Endothelial cell (in vitro differentiated cells): ENCODE results near the gene DYRK1B. TPM values are rescaled to one million over a fixed set of nuclear protein-coding genes. Genes with fewer than 3 reads are reported as not detected.
A peak's percentile ranks its signal among the peaks of the same experiment; 100 is the strongest.
"Not testable (repeated sequence)": the region's sequence is repeated elsewhere in the genome, so short reads cannot be mapped to it uniquely, and the experiment has no call there.

Experiments
- DNase-seq: peaks from one replicate; pipeline ENCODE4 v3.0.0; 2021; ENCODE audit warnings: low spot score
- H3K27ac Mint-ChIP-seq: one replicate; pipeline ENCODE4 v1.8.0; 2021; ENCODE audit warnings: mixed read lengths, inconsistent platforms; ENCODE audit not compliant: unreplicated experiment
- H3K27me3 Mint-ChIP-seq: one replicate; pipeline ENCODE4 v1.8.0; 2021; ENCODE audit warnings: mild to moderate bottlenecking, moderate library complexity, mixed read lengths, inconsistent platforms; ENCODE audit not compliant: unreplicated experiment
- H3K36me3 Mint-ChIP-seq: one replicate; pipeline ENCODE4 v1.8.0; 2021; ENCODE audit warnings: mild to moderate bottlenecking, low read depth, mixed read lengths, inconsistent platforms; ENCODE audit not compliant: unreplicated experiment
- H3K4me1 Mint-ChIP-seq: one replicate; pipeline ENCODE4 v1.8.0; 2021; ENCODE audit warnings: mild to moderate bottlenecking, mixed read lengths, inconsistent platforms; ENCODE audit not compliant: unreplicated experiment
- H3K4me3 Mint-ChIP-seq: one replicate; pipeline ENCODE4 v1.8.0; 2021; ENCODE audit warnings: mild to moderate bottlenecking, mixed read lengths, inconsistent platforms; ENCODE audit not compliant: unreplicated experiment
- H3K9me3 Mint-ChIP-seq: one replicate; pipeline ENCODE4 v1.8.0; 2021; ENCODE audit warnings: mixed read lengths, inconsistent platforms; ENCODE audit not compliant: unreplicated experiment
- total RNA-seq: library from RNA; stranded (reverse); fragmentation: NEBNext Ultra II Directional; extraction: Animal tissue kit (Norgen Biotek cat#: 25700); gene quantifications from one replicate; pipeline ENCODE4 v1.2.1, GENCODE V29; 2021; ENCODE audit not compliant: unreplicated experiment
- TF ChIP-seq, protein P1 (sequence below): fragments of 200-600 bp; sonication (generic); IDR thresholded peaks from one replicate; pipeline ENCODE4 v1.5.0; 2021; ENCODE audit warnings: antibody characterized with exemption; ENCODE audit not compliant: unreplicated experiment

Gene DYRK1B
- total RNA-seq, 1 donor from 2014 or later, result 29.5 TPM

DNA sequence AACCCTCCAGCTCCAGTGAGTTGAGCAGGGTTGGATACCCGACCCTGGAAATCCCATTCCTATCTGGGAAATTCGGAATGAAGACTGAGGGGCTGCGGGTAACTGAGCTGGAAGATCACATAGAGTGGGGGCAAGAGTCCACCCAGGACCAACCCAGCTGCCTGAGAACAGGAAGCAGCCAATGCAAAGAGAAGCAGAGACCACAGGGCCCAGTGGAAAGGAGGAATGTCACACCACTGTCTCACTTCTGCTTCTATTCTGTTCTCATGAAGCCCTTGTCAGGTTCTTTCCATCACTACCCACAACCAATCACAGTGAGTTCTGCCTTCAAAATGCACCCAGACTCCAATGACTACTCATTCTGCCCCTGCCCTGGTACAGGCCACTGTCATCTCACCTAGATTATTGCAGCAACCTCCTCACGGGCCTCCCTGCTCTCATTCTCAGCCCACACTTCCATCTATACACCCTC, 15.3 kb downstream of the DYRK1B start:
- Mint-ChIP-seq H3K36me3 (peaks cover 4% of the 10 kb centered on the region), H3K27ac (peak overlapping the region; percentile 3), H3K4me3 (no peak overlapping the region), H3K27me3 (peaks cover 3% of the 10 kb centered on the region), H3K4me1 (no peaks in the 10 kb centered on the region), H3K9me3 (no peaks in the 10 kb centered on the region)
- DNase-seq, result no peak
- TF ChIP-seq, protein P1, sequence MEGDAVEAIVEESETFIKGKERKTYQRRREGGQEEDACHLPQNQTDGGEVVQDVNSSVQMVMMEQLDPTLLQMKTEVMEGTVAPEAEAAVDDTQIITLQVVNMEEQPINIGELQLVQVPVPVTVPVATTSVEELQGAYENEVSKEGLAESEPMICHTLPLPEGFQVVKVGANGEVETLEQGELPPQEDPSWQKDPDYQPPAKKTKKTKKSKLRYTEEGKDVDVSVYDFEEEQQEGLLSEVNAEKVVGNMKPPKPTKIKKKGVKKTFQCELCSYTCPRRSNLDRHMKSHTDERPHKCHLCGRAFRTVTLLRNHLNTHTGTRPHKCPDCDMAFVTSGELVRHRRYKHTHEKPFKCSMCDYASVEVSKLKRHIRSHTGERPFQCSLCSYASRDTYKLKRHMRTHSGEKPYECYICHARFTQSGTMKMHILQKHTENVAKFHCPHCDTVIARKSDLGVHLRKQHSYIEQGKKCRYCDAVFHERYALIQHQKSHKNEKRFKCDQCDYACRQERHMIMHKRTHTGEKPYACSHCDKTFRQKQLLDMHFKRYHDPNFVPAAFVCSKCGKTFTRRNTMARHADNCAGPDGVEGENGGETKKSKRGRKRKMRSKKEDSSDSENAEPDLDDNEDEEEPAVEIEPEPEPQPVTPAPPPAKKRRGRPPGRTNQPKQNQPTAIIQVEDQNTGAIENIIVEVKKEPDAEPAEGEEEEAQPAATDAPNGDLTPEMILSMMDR, result no peak

DNA sequence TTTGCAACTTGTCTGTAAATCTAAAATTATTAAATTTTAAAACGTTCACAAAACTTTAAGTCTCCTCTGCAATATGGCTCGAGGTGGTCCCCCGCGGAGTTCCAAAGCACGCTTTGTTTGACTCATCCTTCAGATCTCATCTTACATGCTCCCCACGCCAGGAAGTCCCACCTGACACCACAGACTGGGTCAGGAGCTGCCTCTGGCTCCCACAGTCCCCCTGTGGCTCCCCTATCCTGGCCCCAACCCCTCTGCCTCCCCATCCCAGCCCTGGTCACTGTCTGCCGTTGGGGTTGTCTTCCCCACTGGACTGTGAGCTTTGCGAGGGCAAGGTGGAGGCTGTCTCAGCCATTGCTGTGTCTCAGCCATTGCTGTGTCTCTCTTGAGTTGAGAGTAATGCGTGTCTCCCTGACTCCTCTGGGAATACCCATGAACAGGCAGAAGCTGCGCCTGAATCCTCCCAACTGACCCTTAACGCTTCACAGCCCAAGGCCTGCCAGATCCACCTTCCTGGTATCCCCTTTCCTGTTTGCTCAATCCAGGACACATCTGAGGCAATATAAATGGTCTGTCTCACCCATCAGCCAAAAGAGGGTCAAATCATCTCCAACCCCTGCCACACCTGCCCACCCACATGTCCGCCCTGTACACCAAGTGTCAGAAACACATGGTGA, 15.9 kb downstream of the DYRK1B start:
- Mint-ChIP-seq H3K36me3 (peaks cover 4% of the 10 kb centered on the region), H3K9me3 (no peaks in the 10 kb centered on the region), H3K4me1 (no peaks in the 10 kb centered on the region), H3K27ac (no peak overlapping the region), H3K4me3 (no peak overlapping the region), H3K27me3 (peaks cover 3% of the 10 kb centered on the region)
- TF ChIP-seq, protein P1, result no peak
- DNase-seq, result no peak

DNA sequence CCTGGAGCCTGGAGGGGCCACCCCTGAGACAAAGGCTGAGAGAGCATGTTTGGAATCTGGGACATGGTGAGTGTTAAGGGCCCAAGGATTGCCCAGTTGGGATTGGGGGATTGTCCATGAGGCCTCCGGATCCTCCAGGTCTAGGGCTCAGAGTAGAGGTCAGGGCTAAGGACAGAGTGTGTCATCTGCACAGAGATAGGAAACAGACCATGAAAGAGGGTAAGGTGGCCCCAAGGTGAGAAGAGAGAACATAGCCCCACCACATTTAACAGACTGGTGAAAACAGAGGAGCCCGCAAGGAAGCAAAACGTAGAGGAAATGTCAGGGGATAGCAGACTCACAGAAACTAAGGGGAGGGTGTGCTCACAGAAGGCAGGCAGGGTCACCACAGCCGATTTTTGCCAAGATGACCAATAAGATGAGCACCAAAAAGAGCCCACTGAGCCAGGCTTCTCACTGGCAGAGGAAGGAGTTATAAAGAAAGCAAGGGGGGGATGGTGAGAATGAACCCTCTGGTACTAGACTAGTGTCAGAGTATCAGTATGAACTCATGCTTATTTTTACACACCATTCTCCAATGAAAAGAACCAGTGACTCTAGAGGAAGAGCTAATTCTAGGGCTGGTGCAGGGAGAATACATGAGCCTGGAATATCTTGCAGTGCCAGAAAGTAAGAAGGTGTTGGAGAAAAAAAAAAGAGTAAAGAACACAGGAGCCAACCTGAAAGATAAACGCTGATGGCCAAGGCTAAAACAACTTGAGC, 17.5 kb downstream of the DYRK1B start:
- peaks cover 4% of the 10 kb centered on the region for H3K36me3 Mint-ChIP-seq
- H3K9me3 Mint-ChIP-seq, result no peaks in the 10 kb centered on the region
- TF ChIP-seq, protein P1, result no peak
- H3K4me1 Mint-ChIP-seq, result peaks cover 3% of the 10 kb centered on the region
- H3K27me3 Mint-ChIP-seq, result peaks cover 3% of the 10 kb centered on the region
- no peak for DNase-seq
- H3K27ac Mint-ChIP-seq, result no peak overlapping the region
- no peak overlapping the region for H3K4me3 Mint-ChIP-seq

DNA sequence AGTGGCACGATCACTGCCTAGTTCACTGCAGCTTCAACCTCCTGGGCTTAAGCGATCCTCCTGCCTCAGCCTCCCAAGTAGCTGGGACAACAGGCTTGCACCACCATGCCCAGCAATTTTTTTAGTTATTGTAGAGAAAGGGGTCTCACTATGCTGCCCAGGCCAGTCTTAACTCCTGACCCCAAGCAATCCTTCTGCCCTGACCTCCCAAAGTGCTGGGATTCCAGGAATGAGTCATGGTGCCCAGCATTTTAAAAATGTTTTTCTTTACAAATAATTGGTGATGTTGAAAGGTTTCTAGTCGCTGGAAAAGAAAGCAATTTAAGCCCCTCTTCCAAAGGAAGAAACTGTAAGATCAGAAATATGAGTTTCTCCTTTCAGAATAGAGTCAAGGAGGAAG, 19.4 kb downstream of the DYRK1B start:
- DNase-seq, result no peak
- peaks cover 3% of the 10 kb centered on the region for H3K4me1 Mint-ChIP-seq
- TF ChIP-seq, protein P1, result no peak
- H3K27me3 Mint-ChIP-seq, result peaks cover 3% of the 10 kb centered on the region
- H3K36me3 Mint-ChIP-seq, result peaks cover 4% of the 10 kb centered on the region
- no peaks in the 10 kb centered on the region for H3K9me3 Mint-ChIP-seq
- H3K4me3 Mint-ChIP-seq, result no peak overlapping the region
- no peak overlapping the region for H3K27ac Mint-ChIP-seq

DNA sequence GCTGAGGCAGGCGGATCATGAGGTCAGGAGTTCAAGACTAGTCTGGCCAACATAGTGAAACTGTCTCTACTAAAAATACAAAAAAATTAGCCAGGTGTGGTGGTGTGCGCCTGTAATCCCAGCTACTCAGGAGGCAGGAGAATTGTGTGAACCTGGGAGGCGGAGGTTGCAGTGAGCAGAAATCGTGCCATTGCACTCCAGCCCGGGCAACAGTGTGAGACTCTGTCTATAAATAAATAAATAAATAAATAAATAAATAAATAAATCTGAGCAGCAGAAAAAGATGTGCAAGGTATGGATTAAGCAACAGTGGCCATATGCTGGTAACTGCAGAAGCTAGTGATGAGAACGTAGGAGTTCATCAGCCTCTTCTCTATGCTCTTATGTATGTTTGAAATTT, 19.9 kb downstream of the DYRK1B start:
- not testable (repeated sequence) for H3K4me3 Mint-ChIP-seq, H3K36me3 Mint-ChIP-seq, H3K27ac Mint-ChIP-seq, H3K9me3 Mint-ChIP-seq, H3K4me1 Mint-ChIP-seq, DNase-seq, H3K27me3 Mint-ChIP-seq
